ENCODE data around the gene WFDC1.

- TF ChIP-seq, protein P1, sequence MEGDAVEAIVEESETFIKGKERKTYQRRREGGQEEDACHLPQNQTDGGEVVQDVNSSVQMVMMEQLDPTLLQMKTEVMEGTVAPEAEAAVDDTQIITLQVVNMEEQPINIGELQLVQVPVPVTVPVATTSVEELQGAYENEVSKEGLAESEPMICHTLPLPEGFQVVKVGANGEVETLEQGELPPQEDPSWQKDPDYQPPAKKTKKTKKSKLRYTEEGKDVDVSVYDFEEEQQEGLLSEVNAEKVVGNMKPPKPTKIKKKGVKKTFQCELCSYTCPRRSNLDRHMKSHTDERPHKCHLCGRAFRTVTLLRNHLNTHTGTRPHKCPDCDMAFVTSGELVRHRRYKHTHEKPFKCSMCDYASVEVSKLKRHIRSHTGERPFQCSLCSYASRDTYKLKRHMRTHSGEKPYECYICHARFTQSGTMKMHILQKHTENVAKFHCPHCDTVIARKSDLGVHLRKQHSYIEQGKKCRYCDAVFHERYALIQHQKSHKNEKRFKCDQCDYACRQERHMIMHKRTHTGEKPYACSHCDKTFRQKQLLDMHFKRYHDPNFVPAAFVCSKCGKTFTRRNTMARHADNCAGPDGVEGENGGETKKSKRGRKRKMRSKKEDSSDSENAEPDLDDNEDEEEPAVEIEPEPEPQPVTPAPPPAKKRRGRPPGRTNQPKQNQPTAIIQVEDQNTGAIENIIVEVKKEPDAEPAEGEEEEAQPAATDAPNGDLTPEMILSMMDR (conservative IDR thresholded peaks at IDR 0.05; ENCODE audit: low read length): no peak
- TF ChIP-seq EZH2phosphoT487 (IDR thresholded peaks at IDR 0.05; ENCODE audit: borderline replicate concordance): no peak
Measured at GRCh38 chr16:84299734-84300440, 5.2 kb downstream of the WFDC1 start.
